Fibroblast of peridontal ligament (primary cell): ENCODE measurements around the gene NOX5.
A peak's percentile ranks its signal among the peaks of the same experiment; 100 is the strongest.
"Not testable (repeated sequence)": the region's sequence is repeated elsewhere in the genome, so short reads cannot be mapped to it uniquely, and the experiment has no call there.

Experiments used
- DNase-seq: peaks from one replicate; pipeline ENCODE4 v3.0.0-alpha.2; 2010; ENCODE audit errors: extremely low read depth

Gene NOX5

DNA sequence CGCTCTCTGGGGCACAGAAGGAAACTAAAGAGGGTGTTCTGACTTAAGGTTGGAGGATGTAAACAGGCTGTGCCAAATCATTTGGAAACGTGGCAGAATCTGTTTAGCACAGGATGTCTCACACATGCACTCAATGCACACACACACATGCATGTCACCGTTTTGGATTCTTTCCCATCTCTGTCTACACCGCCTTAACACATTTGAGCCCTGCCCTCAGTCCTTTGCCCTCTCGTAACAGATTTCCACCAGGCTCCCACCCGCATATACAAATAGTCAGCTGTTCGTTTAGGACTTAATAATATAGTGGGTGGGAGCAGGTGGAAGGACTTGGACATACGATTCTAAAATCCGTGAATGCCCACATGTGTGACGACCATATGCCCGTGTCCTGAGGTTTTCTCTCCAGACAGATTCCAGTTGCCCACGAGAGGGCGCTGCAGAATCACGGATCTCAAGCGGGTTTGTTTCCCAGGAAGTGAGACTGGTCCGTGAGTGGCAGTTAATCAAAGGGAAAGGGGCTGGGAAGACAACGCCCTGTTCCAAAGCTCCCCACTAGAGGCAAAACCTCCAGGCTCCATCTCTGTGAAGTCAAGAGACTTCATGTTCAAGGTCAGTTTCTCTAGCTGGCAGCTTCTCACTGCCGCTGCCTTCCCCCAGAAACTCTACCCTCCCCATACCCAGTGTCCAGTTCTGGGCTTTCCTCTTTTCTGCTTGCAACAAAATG is 44.5 kb downstream of the NOX5 start:
- peak; percentile 90 for DNase-seq

DNA sequence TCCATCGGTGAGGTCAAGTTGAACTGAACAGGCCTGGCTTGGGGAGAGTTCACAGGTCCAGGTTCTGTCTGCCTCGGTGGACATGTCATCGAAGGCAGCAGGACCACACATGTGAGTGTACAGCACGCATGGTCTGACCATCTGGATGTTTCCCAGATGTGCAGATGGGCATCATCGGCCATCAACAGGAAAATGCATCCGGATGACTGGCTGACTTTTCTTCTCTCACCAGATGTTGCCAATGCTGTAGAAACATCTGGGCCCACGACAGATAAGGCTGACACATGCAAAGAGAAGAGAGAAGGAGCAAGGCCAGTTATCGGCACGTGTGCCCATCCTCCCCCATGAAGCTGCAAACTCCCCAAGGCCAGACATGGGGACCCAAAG is 45.1 kb downstream of the NOX5 start:
- no peak for DNase-seq

DNA sequence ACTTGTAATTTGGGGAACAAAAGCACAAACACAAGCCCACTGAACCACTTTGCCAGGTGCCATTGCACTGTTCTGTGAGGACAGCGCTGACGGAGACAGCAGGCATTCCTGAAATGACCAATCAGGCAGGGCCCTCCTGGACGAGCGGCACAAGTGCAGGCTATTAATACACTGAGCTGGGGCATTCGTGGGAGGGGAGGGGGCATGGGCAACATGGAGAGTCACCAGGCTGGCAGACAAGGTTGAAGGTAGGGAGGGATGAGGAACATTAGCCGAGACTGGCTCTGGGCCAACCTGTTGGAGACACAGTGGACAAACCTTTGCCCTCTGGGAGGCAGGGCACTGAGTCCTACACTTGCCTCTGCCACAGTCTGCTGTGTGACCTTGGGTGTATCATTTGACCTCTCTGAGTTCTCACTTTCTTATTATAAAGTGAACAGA is 45.6 kb downstream of the NOX5 start:
- no peak for DNase-seq

DNA sequence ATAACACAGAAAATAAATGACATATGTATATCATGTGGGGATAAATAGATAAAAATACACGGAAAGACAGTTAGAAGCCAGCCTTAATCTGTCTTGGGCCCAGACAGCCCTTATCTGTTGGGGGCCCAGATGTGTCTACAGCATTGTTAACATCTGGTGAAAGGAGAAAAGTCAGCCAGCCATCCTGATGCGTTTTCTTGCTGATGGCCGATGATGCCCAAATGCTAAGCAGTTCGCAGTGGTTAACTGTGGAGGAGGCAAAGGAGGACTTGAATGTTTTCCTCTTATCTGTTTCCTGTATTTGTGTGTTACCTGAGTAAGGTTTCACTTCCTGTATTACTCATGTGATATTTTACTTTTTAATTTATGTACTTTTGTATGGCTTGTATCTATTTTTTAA is 46.2 kb downstream of the NOX5 start:
- DNase-seq, result no peak

DNA sequence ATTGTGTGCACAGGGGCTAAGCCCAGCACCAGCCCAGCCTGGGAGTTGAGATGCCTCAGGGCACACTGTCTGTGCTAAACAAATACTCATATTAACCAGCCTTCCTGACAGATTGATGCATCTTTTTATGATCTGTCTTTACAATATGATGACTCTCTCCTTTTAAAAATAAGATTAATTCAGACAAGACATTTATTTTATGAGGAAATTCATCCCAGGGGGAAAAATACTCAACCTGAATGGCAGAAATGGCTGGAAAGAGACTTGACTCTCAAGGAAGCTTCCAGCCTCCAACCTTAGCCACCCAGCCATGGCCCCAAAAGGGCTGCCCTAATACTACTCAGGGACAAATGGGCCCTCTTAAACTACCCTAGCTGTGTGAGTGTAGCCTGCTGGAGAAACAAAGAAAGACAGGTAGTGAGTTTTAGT is 46.9 kb downstream of the NOX5 start:
- DNase-seq, result no peak

DNA sequence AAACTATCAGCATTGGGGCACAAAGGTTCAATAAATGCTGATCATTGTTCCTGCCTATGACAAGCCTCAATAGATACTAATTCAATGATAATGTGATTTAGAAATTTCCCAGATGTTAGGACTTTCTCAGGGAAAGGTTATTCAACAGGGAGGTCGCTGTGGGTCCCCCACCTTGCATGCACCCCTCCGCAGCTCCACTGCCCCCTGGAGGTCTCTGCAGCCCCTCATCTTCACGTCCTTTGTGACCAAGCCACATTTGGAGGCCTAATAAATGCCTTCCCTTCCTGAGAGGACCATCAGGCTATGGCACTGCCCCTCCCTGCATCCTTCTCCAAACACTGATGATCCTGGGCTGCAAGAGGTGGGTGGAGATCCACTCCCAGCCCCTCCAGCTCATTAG is 50.2 kb downstream of the NOX5 start:
- no peak for DNase-seq

DNA sequence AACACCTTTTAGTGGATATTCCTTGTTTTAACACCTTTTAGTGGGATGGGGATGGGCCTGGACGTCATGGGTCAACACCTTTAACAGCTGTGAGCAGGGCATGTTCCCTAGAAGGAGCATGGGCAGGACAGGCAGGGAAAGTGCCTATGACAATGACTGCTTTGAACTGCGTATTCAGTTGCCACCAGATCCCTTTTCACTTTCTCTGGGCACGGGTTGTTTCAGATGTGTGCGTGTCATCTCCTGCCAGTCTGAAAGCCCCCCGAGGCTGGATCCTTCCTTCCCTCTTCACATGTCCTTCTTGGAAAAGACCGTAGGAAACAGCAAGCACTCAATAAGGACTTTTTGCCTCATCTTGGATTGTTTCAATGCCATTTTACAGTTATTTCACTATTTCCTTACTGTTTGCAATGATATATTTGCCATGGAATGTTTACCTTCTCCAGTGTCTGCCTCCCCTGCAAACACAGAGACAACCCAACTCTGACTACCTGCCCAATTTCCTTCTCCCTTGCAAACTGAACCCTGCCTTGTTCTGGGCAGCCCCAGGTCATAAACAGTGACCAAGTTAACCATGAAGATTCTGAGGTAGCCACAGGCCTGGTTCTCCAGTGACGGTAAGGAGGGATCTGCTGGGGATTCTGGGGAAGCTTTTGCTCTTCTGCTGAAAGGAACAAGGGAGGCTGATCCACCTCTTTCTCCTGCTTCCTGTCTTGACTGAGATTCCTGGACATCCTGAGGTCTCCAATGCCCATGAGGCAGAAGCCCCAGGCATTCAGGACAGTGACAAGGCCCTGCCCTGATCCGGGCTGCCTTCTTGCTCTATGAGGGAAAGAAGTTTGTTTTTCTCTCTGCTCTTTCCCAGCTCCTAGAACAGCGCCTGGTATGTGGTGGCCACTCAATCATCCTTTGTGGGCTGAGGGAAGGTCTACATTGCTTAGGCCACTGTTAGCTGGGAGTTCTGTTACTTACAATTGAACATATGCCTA is 51.8 kb downstream of the NOX5 start:
- no peak for DNase-seq

DNA sequence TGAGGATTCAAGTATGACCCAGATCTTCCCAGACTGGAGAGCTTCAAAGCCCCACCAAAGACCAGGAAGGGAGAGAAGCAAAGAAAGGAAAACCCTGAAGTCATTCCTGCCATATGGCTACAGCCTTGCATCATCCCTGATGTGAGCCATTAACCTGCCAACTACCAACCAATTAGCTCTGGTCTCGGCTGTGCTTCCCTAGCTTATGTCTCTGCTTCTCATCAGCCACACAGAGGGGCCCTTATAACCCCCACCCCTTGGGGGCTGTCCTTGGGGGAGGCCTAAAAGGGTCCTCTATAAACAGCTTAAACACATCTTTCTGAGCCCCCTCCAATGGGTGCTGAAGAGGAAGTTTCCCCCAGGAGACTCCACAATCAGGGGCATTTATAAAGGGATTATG is 52.8 kb downstream of the NOX5 start:
- DNase-seq, result no peak

DNA sequence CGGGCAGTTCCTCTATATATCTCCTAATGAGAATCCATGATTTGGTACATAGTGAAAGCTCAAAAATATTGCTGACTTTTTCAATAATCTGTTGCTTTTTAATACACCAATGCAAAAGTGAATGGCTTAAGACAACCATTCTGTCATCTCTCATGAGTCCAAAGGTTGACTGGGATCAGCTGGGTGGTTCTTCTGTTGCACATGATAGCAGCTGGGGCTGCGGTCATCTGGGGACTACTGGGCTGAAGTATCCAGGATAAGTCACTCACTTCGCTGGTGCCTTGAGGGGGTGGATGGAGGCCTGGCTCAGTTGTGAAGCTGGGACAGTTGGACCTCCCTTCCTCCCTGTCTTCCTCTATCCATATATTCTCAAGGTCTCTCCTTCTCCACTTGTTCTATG is 53.7 kb downstream of the NOX5 start:
- no peak for DNase-seq

DNA sequence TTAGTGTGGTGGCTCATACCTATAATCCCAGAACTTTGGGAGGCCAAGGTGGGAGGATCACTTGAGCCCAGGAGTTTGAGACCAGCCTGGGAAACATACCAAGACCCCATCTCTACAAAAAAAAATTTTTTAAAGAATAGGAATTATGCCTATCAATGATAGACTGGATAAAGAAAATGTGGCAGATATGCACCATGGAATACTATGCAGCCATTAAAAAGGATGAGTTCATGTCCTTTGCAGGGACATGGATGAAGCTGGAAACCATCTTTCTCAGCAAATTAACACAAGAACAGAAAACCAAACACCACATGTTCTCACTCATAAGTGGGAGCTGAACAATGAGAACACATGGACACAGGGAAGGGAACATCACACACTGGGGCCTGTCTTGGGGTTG is 54.8 kb downstream of the NOX5 start:
- not testable (repeated sequence) for DNase-seq

DNA sequence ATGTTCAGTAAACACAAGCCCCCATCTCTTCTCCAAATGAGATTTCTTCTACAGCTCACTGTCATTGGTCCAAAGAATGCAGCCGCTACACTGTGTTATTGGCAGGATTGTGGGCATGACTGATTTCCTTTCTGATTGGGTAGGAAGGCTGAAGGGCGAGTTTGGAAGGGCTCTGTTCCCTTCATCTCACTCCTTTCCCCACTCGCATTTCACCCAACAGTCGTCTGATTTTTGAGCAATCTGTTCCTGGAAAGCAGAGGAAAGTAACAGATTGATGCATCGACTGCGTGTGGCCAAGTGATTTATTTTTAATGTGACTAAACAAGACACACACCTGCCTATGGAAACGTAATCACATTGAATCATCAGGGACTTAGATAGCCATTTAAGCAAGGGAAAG is 55.5 kb downstream of the NOX5 start:
- DNase-seq, result no peak

DNA sequence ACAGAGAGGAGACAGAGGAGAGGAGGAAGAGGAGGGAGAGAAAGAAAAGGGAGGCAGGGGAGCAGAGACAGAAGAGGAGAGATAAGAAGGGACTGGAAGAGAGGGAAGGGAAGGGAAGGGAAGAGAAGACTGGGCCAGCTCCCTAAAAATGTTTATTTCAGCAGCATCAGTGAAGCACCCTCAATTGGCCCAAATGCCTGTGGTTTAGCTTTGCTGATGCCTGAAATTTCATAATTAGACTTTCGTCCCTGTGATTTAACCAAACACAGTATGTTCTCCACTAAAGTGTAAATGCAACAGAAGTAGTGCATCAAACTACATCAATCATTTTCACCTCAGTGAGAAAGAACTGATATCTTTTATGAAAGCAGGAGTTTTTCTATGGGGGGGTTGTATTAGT is 55.9 kb downstream of the NOX5 start:
- no peak for DNase-seq

DNA sequence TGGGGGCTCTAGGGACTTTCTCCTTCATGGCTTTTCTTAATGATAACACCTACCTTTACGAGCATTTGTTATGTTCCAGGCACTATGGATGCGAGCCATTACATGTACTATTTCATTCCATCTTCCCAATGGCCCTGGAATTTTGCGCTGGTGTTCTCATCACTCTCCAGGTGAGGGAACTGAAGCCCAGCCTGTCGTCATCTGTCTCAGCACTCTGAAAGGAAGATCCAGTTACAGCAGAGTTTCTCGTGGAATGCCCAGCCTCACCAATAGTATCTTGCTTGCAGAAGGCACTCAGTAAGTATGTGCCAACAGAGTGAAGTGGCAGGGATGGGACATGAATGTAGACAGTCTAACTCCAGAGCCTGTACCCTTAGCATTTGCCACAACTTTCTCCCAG is 56.8 kb downstream of the NOX5 start:
- DNase-seq, result no peak

DNA sequence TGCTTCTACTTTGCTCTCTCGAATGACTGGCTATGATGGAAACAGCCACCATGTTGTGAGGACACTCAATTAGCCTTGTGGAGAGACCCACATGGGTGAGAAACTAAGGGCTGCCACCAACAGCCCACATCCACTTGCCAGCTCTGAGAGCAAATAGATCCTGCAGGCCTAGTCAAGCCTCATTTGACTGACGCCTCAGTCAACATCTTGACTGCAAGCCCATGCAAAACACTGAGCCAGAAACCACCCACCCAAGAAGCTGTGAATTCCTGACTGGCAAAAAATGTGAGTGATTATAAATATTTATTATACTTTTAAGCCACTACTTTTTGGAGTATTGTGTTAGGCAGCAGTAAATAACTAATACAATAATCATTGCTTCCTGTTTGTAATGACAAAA is 58.4 kb downstream of the NOX5 start:
- DNase-seq, result no peak

DNA sequence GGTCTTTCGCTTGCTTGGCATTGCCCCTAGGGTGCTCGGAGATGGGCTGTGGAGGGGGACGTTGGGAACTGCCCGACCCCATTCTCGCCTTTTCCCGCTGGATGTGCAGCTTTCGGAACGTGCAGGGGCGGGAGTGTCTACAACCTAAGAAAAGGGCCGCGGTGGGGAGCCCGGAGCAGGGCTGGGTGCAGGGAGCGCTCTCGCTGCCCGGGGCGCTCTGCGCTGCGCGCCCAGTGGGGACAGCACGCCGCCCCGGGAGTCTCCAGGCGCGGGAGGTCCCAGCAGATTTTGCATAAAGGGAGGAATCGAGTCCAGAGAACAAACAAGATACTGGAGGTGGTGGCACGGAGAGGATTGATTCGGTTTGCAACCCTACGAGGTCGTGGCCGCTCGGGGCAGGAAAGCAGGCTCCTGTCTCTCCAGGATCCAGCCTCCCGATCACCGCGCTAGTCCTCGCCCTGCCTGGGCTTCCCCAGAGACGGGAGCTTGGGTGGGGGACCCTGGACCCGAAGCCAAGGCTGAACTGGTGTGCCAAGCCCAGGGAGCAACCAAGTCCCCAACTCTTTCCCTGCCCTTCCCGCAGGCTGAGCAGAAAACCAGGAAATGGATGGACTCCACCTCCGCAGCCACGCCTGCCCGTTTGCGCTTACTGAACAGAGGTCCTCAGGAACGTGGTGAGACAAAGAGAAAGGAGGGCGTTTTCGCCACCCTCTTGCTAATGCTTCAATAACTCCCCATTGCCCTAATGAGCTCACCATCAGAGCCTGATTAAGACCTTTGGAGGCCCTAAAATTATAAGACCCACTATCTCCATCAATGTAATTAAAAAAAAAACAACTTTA is 59.7 kb downstream of the NOX5 start:
- DNase-seq, result peak; percentile 54

DNA sequence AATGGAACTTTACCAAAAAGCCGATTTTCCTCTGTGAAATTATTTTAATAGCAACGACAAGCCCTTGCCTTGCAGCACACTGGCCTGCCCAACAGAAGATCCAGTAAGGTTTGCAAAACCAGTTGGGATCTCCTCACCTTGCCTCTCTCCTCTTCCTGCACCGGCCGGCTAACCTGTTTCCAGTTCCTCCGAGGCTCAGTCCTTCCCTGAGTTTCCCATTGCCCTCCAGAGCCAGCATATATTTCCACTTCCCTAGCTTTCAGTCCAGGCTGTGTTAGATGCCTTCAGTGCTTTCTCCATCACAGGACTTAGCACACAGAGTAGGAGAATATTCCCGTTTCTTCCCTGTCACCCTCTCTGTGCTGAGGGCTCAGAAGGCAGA is 60.3 kb downstream of the NOX5 start:
- DNase-seq, result peak; percentile 21

DNA sequence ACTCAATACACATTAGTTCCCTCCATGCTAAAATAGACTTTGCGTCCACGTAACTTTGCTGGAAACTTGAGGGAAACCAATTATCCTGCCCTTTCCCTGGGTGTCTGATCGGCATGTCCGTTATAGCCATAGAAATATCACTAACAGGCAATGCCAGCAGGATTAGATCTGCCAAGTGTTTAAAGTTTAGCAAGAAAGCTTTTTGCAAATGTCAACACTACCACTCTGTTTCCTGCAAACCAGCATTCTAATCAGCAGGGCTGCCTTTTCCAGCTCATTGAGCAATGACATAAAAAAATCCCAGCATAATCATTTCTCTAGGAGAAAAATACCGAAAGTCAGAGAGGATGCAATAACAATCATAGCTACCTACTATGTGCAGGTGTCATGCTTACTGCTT is 60.9 kb downstream of the NOX5 start:
- DNase-seq, result peak; percentile 25

DNA sequence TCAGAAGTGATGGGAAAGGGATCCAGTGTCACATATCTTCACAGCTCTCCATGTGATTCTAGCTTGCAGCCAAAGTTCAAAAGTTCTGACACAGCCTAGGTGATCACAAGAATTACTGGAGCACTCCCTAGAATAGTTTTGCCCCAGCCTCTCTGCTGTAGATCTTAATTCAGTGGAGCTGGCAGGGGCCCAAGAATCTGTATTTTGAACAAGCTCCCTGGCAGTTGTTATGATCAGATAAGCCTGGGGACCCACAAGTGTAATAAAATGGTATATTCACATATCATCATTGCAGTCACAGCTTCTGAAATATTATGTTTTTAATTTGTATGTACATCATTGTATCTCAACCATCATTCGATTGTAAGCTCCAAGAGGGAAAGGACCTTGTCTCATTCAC is 62.3 kb downstream of the NOX5 start:
- DNase-seq, result no peak

DNA sequence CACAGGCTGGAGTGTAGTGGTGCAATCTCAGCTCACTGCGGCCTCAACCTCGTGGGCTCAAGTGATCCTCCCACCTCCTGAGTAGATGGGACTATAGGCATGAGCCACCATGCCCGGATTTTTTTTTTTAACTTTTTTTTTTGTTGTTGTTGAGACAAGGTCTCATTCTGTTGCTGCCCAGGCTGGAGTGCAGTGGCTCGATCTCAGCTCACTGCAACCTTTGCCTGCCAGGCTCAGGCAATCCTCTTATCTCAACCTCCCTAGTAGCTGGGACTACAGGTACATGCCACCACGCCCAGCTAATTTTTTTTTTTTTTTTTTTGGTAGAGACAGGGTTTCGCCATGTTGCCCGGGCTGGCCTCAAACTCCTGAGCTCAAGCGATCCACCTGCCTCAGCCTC is 64.1 kb downstream of the NOX5 start:
- DNase-seq, result no peak

DNA sequence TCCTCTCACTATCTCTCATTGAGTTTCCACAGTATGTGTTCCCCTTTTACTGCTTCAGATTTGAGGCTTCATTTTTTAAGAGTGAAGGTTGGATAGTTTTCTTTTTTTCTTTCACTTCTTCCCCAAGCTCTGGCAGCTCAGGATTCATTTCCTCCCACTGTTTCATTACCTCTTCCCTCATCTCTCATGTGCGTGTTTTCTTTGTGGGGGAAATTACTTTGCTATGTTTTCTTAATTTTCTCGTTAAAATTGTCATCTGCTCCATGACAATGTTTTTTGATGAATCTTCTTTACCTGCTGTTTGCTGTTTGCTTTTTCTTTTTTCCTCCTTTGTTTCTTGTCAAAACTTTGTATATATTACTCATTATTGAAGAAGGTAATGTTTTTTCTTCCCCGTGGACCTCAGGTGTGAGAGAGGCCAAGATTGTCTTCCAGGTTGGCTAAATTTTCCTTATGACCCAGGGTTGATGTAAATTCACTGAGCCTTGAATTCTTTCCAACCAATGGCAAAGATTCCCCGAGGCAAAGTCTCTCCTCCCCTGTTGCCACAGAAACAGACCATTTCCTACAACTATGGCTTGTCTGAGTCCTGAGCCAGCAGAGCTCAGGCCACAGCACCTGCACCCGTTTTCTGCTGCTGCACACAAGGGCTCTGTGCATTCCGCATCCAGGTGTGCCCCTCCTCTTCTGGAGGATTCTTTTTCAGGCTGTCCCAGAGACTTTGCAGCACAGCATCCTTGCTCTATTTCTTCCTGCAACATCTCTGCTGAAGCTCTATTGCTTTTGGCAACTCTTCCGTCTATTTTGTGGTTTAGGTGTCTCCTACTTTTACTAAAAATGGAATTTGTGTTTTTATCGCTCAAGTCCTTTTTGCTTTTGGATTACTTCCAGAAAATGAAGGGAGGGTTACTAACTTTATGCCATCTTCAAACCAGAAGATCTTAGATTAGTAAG is 66.1 kb downstream of the NOX5 start:
- DNase-seq, result no peak
